GM23338 (cell line): Measurements from ENCODE around the gene LPO. TPM values are rescaled to one million over a fixed set of nuclear protein-coding genes. Genes with fewer than 3 reads are reported as not detected.

ENCODE experiments used
- ATAC-seq: fragments of 200-7000 bp; cut with Tn5 transposase; 3 replicates; pipeline ENCODE4 v1.9.1; 2020
- DNase-seq: peaks from one replicate; pipeline ENCODE4 v3.0.0-alpha.2; 2015; ENCODE audit warnings: low spot score
- H2AFZ ChIP-seq: fragments of 200-600 bp; sonication (generic); 2 replicates; pipeline ENCODE4 v1.8.0; 2016; ENCODE audit warnings: antibody characterized with exemption, mild to moderate bottlenecking, moderate library complexity
- H3F3A ChIP-seq: fragments of 200-600 bp; sonication (generic); replicated peaks from 2 replicates; pipeline ENCODE4 v1.8.0; 2017; ENCODE audit warnings: antibody characterized with exemption, mixed run types, low read depth
- H3K27ac ChIP-seq: fragments of 200-600 bp; sonication (generic); 2 replicates; pipeline ENCODE4 v1.6.1; 2016; ENCODE audit warnings: low read depth
- H3K27me3 ChIP-seq: fragments of 200-600 bp; sonication (generic); 2 replicates; pipeline ENCODE4 v1.8.0; 2016; ENCODE audit warnings: mild to moderate bottlenecking, mixed run types, moderate library complexity; ENCODE audit not compliant: insufficient read depth
- H3K36me3 ChIP-seq: fragments of 200-600 bp; sonication (generic); 2 replicates; pipeline ENCODE4 v1.8.0; 2016; ENCODE audit warnings: mild to moderate bottlenecking; ENCODE audit not compliant: insufficient read depth
- H3K4me1 ChIP-seq: fragments of 200-600 bp; sonication (generic); 2 replicates; pipeline ENCODE4 v1.8.0; 2016; ENCODE audit warnings: mild to moderate bottlenecking, moderate library complexity; ENCODE audit not compliant: insufficient read depth
- H3K4me2 ChIP-seq: fragments of 200-600 bp; sonication (generic); 2 replicates; pipeline ENCODE4 v1.7.1; 2017; ENCODE audit warnings: mixed run types
- H3K4me3 ChIP-seq: fragments of 200-600 bp; sonication (generic); 2 replicates; pipeline ENCODE4 v1.6.1; 2016; ENCODE audit warnings: mixed run types
- H3K79me2 ChIP-seq: fragments of 200-600 bp; sonication (generic); replicated peaks from 2 replicates; pipeline ENCODE4 v1.8.0; 2017; ENCODE audit warnings: mild to moderate bottlenecking; ENCODE audit not compliant: insufficient read depth
- H3K9me2 ChIP-seq: fragments of 200-600 bp; sonication (generic); 2 replicates; pipeline ENCODE4 v1.8.0; 2017; ENCODE audit not compliant: insufficient read depth
- H4K20me1 ChIP-seq: fragments of 200-600 bp; sonication (generic); replicated peaks from 2 replicates; pipeline ENCODE4 v1.8.0; 2017; ENCODE audit warnings: mild to moderate bottlenecking; ENCODE audit not compliant: insufficient read depth
- H3K27ac Mint-ChIP-seq: 2 replicates; pipeline ENCODE4 v1.8.0; 2020; ENCODE audit warnings: inconsistent platforms, mild to moderate bottlenecking, moderate library complexity, mixed read lengths
- H3K27me3 Mint-ChIP-seq: 3 replicates; pipeline ENCODE4 v1.8.0; 2022; ENCODE audit warnings: low read depth, mild to moderate bottlenecking, moderate library complexity, mixed read lengths, inconsistent platforms; ENCODE audit not compliant: insufficient read depth, poor library complexity
- H3K36me3 Mint-ChIP-seq: 3 replicates; pipeline ENCODE4 v1.8.0; 2021; ENCODE audit warnings: low read depth, mild to moderate bottlenecking, inconsistent platforms, moderate library complexity, mixed read lengths
- H3K4me1 Mint-ChIP-seq: 3 replicates; pipeline ENCODE4 v1.8.0; 2020; ENCODE audit warnings: mild to moderate bottlenecking, inconsistent platforms, mixed read lengths
- H3K4me3 Mint-ChIP-seq: 3 replicates; pipeline ENCODE4 v1.8.0; 2021; ENCODE audit warnings: moderate library complexity, mild to moderate bottlenecking, inconsistent platforms, mixed read lengths
- H3K9me3 Mint-ChIP-seq: 3 replicates; pipeline ENCODE4 v1.8.0; 2020; ENCODE audit warnings: moderate library complexity, mild to moderate bottlenecking, inconsistent platforms, mixed read lengths
- CREB1 ChIP-seq: fragments of 250-450 bp; sonication (Bioruptor Pico); IDR thresholded peaks from 2 replicates; pipeline ENCODE4 v1.5.0; 2020; ENCODE audit warnings: low read depth, mild to moderate bottlenecking, moderate library complexity
- CTCF ChIP-seq, 2 experiments: fragments of 200-600 bp in 1 of 2; sonication (generic) in 1 of 2; conservative IDR thresholded peaks; 2 replicates each; pipeline versions ENCODE4 v1.5.1 to v1.6.1; 2016 to 2017; ENCODE audit warnings: antibody characterized with exemption in 2 of 2, low read depth in 2 of 2, mild to moderate bottlenecking in 2 of 2, moderate library complexity in 1 of 2
- ETS1 ChIP-seq: IDR thresholded peaks from 2 replicates; pipeline ENCODE4 v1.6.1; 2016; ENCODE audit warnings: antibody characterized with exemption
- EZH2phosphoT487 ChIP-seq: fragments of 200-600 bp; sonication (generic); IDR thresholded peaks from one replicate; pipeline ENCODE4 v1.8.1; 2018; ENCODE audit warnings: antibody characterized with exemption; ENCODE audit not compliant: unreplicated experiment
- NANOG ChIP-seq: IDR thresholded peaks from 2 replicates; pipeline ENCODE4 v1.6.1; 2016; ENCODE audit warnings: antibody characterized with exemption, borderline replicate concordance
- STAT1 ChIP-seq: IDR thresholded peaks from one replicate; pipeline ENCODE4 v1.6.1; 2016; ENCODE audit warnings: antibody characterized with exemption; ENCODE audit not compliant: unreplicated experiment
- ZNF462 ChIP-seq: fragments of 250-450 bp; sonication (Bioruptor Pico); IDR thresholded peaks from 2 replicates; pipeline ENCODE4 v1.5.0; 2020; ENCODE audit warnings: mild to moderate bottlenecking, moderate library complexity
- polyA plus RNA-seq: library from polyadenylated mRNA; unstranded; fragments of >200 nt; fragmentation: Nextera tagmentation; extraction: Ambion mirVana; gene quantifications from 2 replicates; pipeline ENCODE4 v1.2.1, GENCODE V29; 2016
- total RNA-seq: library from RNA; depleted of rRNA; stranded (reverse); fragments of >200 nt; shearing (Covaris generic); gene quantifications from 2 replicates; pipeline ENCODE4 v1.2.3, GENCODE V29; 2014

Gene LPO
- total and polyA plus RNA-seq, 2 experiments from 2014 or later: 0.13 to 0.35 TPM

- TF ChIP-seq STAT1 (no peak), ETS1 (no peak), CREB1 (CRISPR knock-in tag) (no peak)
Measured at GRCh38 chr17:58301504-58302150, 63.2 kb downstream of the LPO start (continued).

GRCh38 chr17:58302171-58302918, 64.0 kb downstream of the LPO start:
- DNase-seq: no peak
- no peaks in the 10 kb centered on the region for H3K9me3 Mint-ChIP-seq
- no peaks in the 10 kb centered on the region for H3K27me3 ChIP-seq
- peaks cover 13% of the 10 kb centered on the region for H3K4me1 ChIP-seq
- H3K27me3 Mint-ChIP-seq: peaks cover 5% of the 10 kb centered on the region
- no peak for ATAC-seq
- no peaks in the 10 kb centered on the region for H3K36me3 Mint-ChIP-seq
- no peak overlapping the region for H3K27ac ChIP-seq
- H3K27ac Mint-ChIP-seq: no peak overlapping the region
- peaks cover 26% of the 10 kb centered on the region for H3K4me1 Mint-ChIP-seq
- no peaks in the 10 kb centered on the region for H3F3A ChIP-seq
- H3K4me3 ChIP-seq: no peak overlapping the region
- no peak overlapping the region for H3K4me2 ChIP-seq
- TF ChIP-seq NANOG: no peak
- TF ChIP-seq EZH2phosphoT487: no peak
- no peaks in the 10 kb centered on the region for H3K79me2 ChIP-seq
- H2AFZ ChIP-seq: no peak overlapping the region
- no peaks in the 10 kb centered on the region for H4K20me1 ChIP-seq
- H3K36me3 ChIP-seq: no peaks in the 10 kb centered on the region
- no peak overlapping the region for H3K4me3 Mint-ChIP-seq
- H3K9me2 ChIP-seq: no peaks in the 10 kb centered on the region

- peaks cover 28% of the 10 kb centered on the region for H3K4me1 Mint-ChIP-seq
- no peaks in the 10 kb centered on the region for H3K36me3 Mint-ChIP-seq
- H3K4me3 Mint-ChIP-seq: no peak overlapping the region
- no peak overlapping the region for H3K27ac Mint-ChIP-seq
- DNase-seq (no peak), ATAC-seq (peak; percentile 30)
- H3K9me2 ChIP-seq: no peaks in the 10 kb centered on the region
- H3K4me2 ChIP-seq: no peak overlapping the region
- no peaks in the 10 kb centered on the region for H3F3A ChIP-seq
- no peaks in the 10 kb centered on the region for H3K36me3 ChIP-seq
- H3K9me3 Mint-ChIP-seq: no peaks in the 10 kb centered on the region
- no peaks in the 10 kb centered on the region for H3K27me3 ChIP-seq
- H3K27me3 Mint-ChIP-seq: peaks cover 7% of the 10 kb centered on the region
- no peak overlapping the region for H2AFZ ChIP-seq
- no peaks in the 10 kb centered on the region for H3K79me2 ChIP-seq
- no peaks in the 10 kb centered on the region for H4K20me1 ChIP-seq
- H3K27ac ChIP-seq: no peak overlapping the region
- H3K4me3 ChIP-seq: no peak overlapping the region
- H3K4me1 ChIP-seq: peaks cover 13% of the 10 kb centered on the region
- TF ChIP-seq CTCF (conservative IDR thresholded peaks at IDR 0.05; ENCODE audit: low read depth in 2 of 2) (no peak), ZNF462 (no peak)
Measured at GRCh38 chr17:58302919-58303585, 64.7 kb downstream of the LPO start.
